Measurements from ENCODE around the gene CPEB4. TPM values are rescaled to one million over a fixed set of nuclear protein-coding genes. Genes with fewer than 3 reads are reported as not detected.
A peak's percentile ranks its signal among the peaks of the same experiment; 100 is the strongest.

Gene CPEB4
- total RNA-seq, 1 experiment from 2014 or later = 8.7 TPM

GRCh38 chr5:173901705-173902104 lies 13.6 kb downstream of the CPEB4 start:
- H3K79me2 ChIP-seq (ENCODE audit: insufficient read depth, low read length) = no peaks in the 10 kb centered on the region
- H3K4ac ChIP-seq (ENCODE audit: low read depth, low read length) = no peak overlapping the region
- H2BK120ac ChIP-seq (ENCODE audit: low read depth, low read length, poor library complexity, severe bottlenecking) = no peak overlapping the region
- no peak overlapping the region for H2BK12ac ChIP-seq (ENCODE audit: insufficient read length, low read depth, low read length)
- H3K27ac ChIP-seq (ENCODE audit: insufficient read length, low read depth, low read length) = no peak overlapping the region
- H3K18ac ChIP-seq (ENCODE audit: insufficient read length, low read depth, low read length) = no peak overlapping the region
- no peak for DNase-seq
- H4K5ac ChIP-seq (ENCODE audit: insufficient read length, low read depth, low read length) = no peak overlapping the region
- TF ChIP-seq CTCF (conservative IDR thresholded peaks at IDR 0.05) = no peak
- no peaks in the 10 kb centered on the region for H3K79me1 ChIP-seq (ENCODE audit: insufficient read depth, low read depth, low read length, poor library complexity, severe bottlenecking)
- no peak overlapping the region for H3K23ac ChIP-seq (ENCODE audit: insufficient read length, low read depth, low read length)
- H2BK20ac ChIP-seq (ENCODE audit: low read depth, low read length, poor library complexity, severe bottlenecking) = no peak overlapping the region
- H3K27me3 Mint-ChIP-seq (ENCODE audit: low read depth) = no peaks in the 10 kb centered on the region; the same call in 1 of the 2 replicates
- H3K36me3 Mint-ChIP-seq (ENCODE audit: insufficient read depth in 1 of 3, low read depth in 3 of 3) = no peaks in the 10 kb centered on the region
- H2BK15ac ChIP-seq (ENCODE audit: low read depth, low read length) = no peak overlapping the region
- no CpG with 5 or more reads among the region's 3 CpGs for WGBS (ENCODE audit: extremely low coverage, insufficient read length, low lambda C conversion rate)
- no peak overlapping the region for H3K56ac ChIP-seq (ENCODE audit: insufficient read length, low read depth, low read length)
- H3K9me3 Mint-ChIP-seq = no peaks in the 10 kb centered on the region
- H3K4me1 Mint-ChIP-seq = peaks cover 11 to 17% of the 10 kb centered on the region in 2 experiments
- no peak overlapping the region for H3K14ac ChIP-seq (ENCODE audit: insufficient read depth, low read length)
- H3K27ac Mint-ChIP-seq = peak overlapping the region in 1 of 3 experiments; percentile 50; a peak in 2 of 7 replicates
- H3K4me3 Mint-ChIP-seq = no peak overlapping the region
- no peak overlapping the region for H2BK5ac ChIP-seq (ENCODE audit: insufficient read length, low read length)
- no peak overlapping the region for H3K4me2 ChIP-seq (ENCODE audit: insufficient read depth, insufficient read length, low read length)
- H2AK5ac ChIP-seq (ENCODE audit: insufficient read length, low read length) = no peak overlapping the region
- no peak overlapping the region for H4K91ac ChIP-seq (ENCODE audit: insufficient read length, low read depth, low read length)
- no peaks in the 10 kb centered on the region for H3K27me3 ChIP-seq (ENCODE audit: insufficient read depth, low read length)
- H3K9ac ChIP-seq (ENCODE audit: extremely low read depth, insufficient read length, low read length) = no peak overlapping the region
- H3K4me1 ChIP-seq (ENCODE audit: insufficient read depth, low read length) = peaks cover 3% of the 10 kb centered on the region; the same call in 1 of the 2 replicates
- no peaks in the 10 kb centered on the region for H3K9me3 ChIP-seq (ENCODE audit: control insufficient read depth, low read depth, low read length)
- no peaks in the 10 kb centered on the region for H3K23me2 ChIP-seq (ENCODE audit: insufficient read length, low read depth, low read length, poor library complexity, severe bottlenecking)
- no peaks in the 10 kb centered on the region for H4K20me1 ChIP-seq (ENCODE audit: control insufficient read depth, insufficient read depth, insufficient read length)
- H2AFZ ChIP-seq (ENCODE audit: low read length) = no peak overlapping the region
- H3T11ph ChIP-seq (ENCODE audit: low read length) = no peak overlapping the region
- no peak overlapping the region for H4K8ac ChIP-seq (replicated peaks; ENCODE audit: insufficient read length, low read depth, low read length)

All from H9 (cell line).